Testis (tissue), 2 donors: ENCODE data around the gene GPATCH2L.

Source experiments
- CTCF ChIP-seq, 3 experiments: fragments of 450-650 bp in 2 of 3; fragments of 200-600 bp in 1 of 3; sonication (generic) in 1 of 3; IDR thresholded peaks; one replicate each; pipeline ENCODE4 v1.5.1; 2016 to 2019; ENCODE audit warnings: antibody characterized with exemption in 3 of 3, mild to moderate bottlenecking in 2 of 3, moderate library complexity in 1 of 3
- POLR2A ChIP-seq: fragments of 450-650 bp; IDR thresholded peaks from one replicate; pipeline ENCODE4 v1.6.1; 2017; ENCODE audit warnings: antibody characterized with exemption, mild to moderate bottlenecking, moderate library complexity

GRCh38 chr14:76252471-76252870 lies 100.7 kb downstream of the GPATCH2L start:
- TF ChIP-seq CTCF (IDR thresholded peaks at IDR 0.05) (no peak), POLR2A (no peak)
